HG03378 (cell line): ENCODE measurements around the gene PLD2.
"Not testable (repeated sequence)": the region's sequence is repeated elsewhere in the genome, so short reads cannot be mapped to it uniquely, and the experiment has no call there.

Experiments
- ATAC-seq: cut with Tn5 transposase; IDR thresholded peaks from one replicate; pipeline ENCODE4 v1.9.1; 2021; ENCODE audit warnings: mild to moderate bottlenecking, moderate library complexity; ENCODE audit not compliant: unreplicated experiment

The PLD2 gene

GRCh38 chr17:4856271-4856936, 49.5 kb downstream of the PLD2 start:
- no peak for ATAC-seq

- ATAC-seq = no peak
These were observed 50.0 kb downstream of the PLD2 start for GRCh38 chr17:4856937-4857314.

GRCh38 chr17:4857347-4857746, 50.4 kb downstream of the PLD2 start:
- ATAC-seq = not testable (repeated sequence)

- no peak for ATAC-seq
These were observed 51.3 kb downstream of the PLD2 start for GRCh38 chr17:4858068-4858881.

- no peak for ATAC-seq
These were observed 51.9 kb downstream of the PLD2 start for GRCh38 chr17:4858882-4859260.

- no peak for ATAC-seq
These were observed 53.1 kb downstream of the PLD2 start for GRCh38 chr17:4859816-4860625.

- no peak for ATAC-seq
These were observed 53.7 kb downstream of the PLD2 start for GRCh38 chr17:4860651-4861050.

GRCh38 chr17:4861052-4861451, 54.1 kb downstream of the PLD2 start:
- no peak for ATAC-seq

GRCh38 chr17:4862720-4863119, 55.8 kb downstream of the PLD2 start:
- ATAC-seq = no peak

GRCh38 chr17:4863321-4863720, 56.4 kb downstream of the PLD2 start:
- ATAC-seq = no peak

- ATAC-seq = not testable (repeated sequence)
These were observed 60.6 kb downstream of the PLD2 start for GRCh38 chr17:4867535-4867934.

- ATAC-seq = not testable (repeated sequence)
These were observed 62.4 kb downstream of the PLD2 start for GRCh38 chr17:4869058-4869998.

- ATAC-seq = no peak
These were observed 63.9 kb downstream of the PLD2 start for GRCh38 chr17:4870855-4871254.

GRCh38 chr17:4872786-4873185, 65.8 kb downstream of the PLD2 start:
- ATAC-seq = no peak
